Endothelial cell of umbilical vein (primary cell): ENCODE results near the gene PPP1R9A. TPM values are rescaled to one million over a fixed set of nuclear protein-coding genes. Genes with fewer than 3 reads are reported as not detected.

Experiments
- BruUV-seq: library from RNA; stranded (reverse); fragments of 400-500 nt; replicated peaks from 2 replicates; lab custom pipeline; 2021; lab: Mats Ljungman, UMichigan
- CTCF ChIA-PET: fragments of 300-600, 350-600 bp; sonication (Branson Sonifier 250); formaldehyde crosslinking; loops from one replicate; lab custom pipeline; 2021; ENCODE audit warnings: antibody characterized with exemption, inconsistent platforms; lab: Charles Lee
- POLR2A ChIA-PET: fragments of 300-600, 350-600 bp; sonication (Branson Sonifier 250); formaldehyde crosslinking; loops from one replicate; lab custom pipeline; 2021; ENCODE audit warnings: antibody characterized with exemption, inconsistent platforms; lab: Charles Lee
- DNase-seq: peaks from one replicate; pipeline ENCODE4 v3.0.0-alpha.2; 2011; ENCODE audit warnings: low read depth, low spot score
- FAIRE-seq: peaks from 2 replicates; lab custom pipeline; 2011; peaks lifted over from hg19 to GRCh38; lab: Jason Lieb, UNC
- H2AFZ ChIP-seq: 2 replicates; pipeline ENCODE4 v1.6.0; 2012; ENCODE audit warnings: low read depth, low read length, control low read depth, inconsistent platforms
- H3K27ac ChIP-seq: 2 replicates; pipeline ENCODE4 v1.5.1; 2011; ENCODE audit warnings: low read depth, mild to moderate bottlenecking, control low read depth, low read length, moderate library complexity; ENCODE audit not compliant: insufficient read depth
- H3K27me3 ChIP-seq, 2 experiments: 2 replicates each; pipeline versions ENCODE4 v1.6.0 to v1.6.1; 2011; ENCODE audit warnings: low read length in 2 of 2, mixed read lengths in 1 of 2; ENCODE audit not compliant: control insufficient read depth in 2 of 2, insufficient read depth in 2 of 2
- H3K36me3 ChIP-seq, 2 experiments: 2 replicates in 1 of 2; 3 replicates in 1 of 2; pipeline ENCODE4 v1.5.1; 2011; ENCODE audit warnings: low read length in 2 of 2, mild to moderate bottlenecking in 1 of 2, moderate library complexity in 1 of 2; ENCODE audit not compliant: control insufficient read depth in 2 of 2, insufficient read depth in 2 of 2; ENCODE audit errors: extremely low read depth in 1 of 2
- H3K4me1 ChIP-seq: 3 replicates; pipeline ENCODE4 v1.5.1; 2011; ENCODE audit warnings: mild to moderate bottlenecking, low read length; ENCODE audit not compliant: control insufficient read depth, insufficient read depth; ENCODE audit errors: extremely low read depth
- H3K4me2 ChIP-seq: 2 replicates; pipeline ENCODE4 v1.6.1; 2011; ENCODE audit warnings: low read length, control low read depth, mixed read lengths; ENCODE audit not compliant: insufficient read depth
- H3K4me3 ChIP-seq, 3 experiments: fragments of 200-600 bp in 1 of 3; sonication (generic), shearing (Covaris generic) in 1 of 3; replicated peaks in 1 of 3; 2 replicates each; pipeline ENCODE4 v1.5.1; 2011 to 2016; ENCODE audit warnings: control low read depth in 3 of 3, low read length in 3 of 3, mild to moderate bottlenecking in 2 of 3, inconsistent platforms in 1 of 3, low read depth in 1 of 3, moderate library complexity in 1 of 3; ENCODE audit not compliant: insufficient read depth in 1 of 3
- H3K79me2 ChIP-seq: 2 replicates; pipeline ENCODE4 v1.6.0; 2012; ENCODE audit warnings: low read length, inconsistent platforms; ENCODE audit not compliant: control insufficient read depth, insufficient read depth
- H3K9ac ChIP-seq: replicated peaks from 2 replicates; pipeline ENCODE3; 2011; ENCODE audit warnings: low read length, control low read depth; ENCODE audit not compliant: insufficient read depth; ENCODE audit errors: extremely low read depth
- H3K9me1 ChIP-seq: replicated peaks from 3 replicates; pipeline ENCODE4 v1.6.0; 2011; ENCODE audit warnings: mild to moderate bottlenecking, low read length; ENCODE audit not compliant: control insufficient read depth, insufficient read depth; ENCODE audit errors: extremely low read depth
- H3K9me3 ChIP-seq: replicated peaks from 2 replicates; pipeline ENCODE4 v1.5.1; 2012; ENCODE audit warnings: low read length, inconsistent platforms; ENCODE audit not compliant: control insufficient read depth, insufficient read depth
- H4K20me1 ChIP-seq: replicated peaks from 2 replicates; pipeline ENCODE3; 2011; ENCODE audit warnings: mild to moderate bottlenecking, low read length; ENCODE audit not compliant: control insufficient read depth, insufficient read depth; ENCODE audit errors: extremely low read depth
- CTCF ChIP-seq, 2 donors: IDR thresholded peaks; 1 replicate in 1 of 2; 2 replicates in 1 of 2; pipeline ENCODE4 v1.5.1; 2011; ENCODE audit warnings: low read length in 2 of 2, mild to moderate bottlenecking in 2 of 2, moderate library complexity in 2 of 2, control low read depth in 1 of 2, inconsistent platforms in 1 of 2, low read depth in 1 of 2; ENCODE audit not compliant: insufficient read depth in 1 of 2; ENCODE audit errors: extremely low read depth in 1 of 2
- EZH2 ChIP-seq: IDR thresholded peaks from 2 replicates; pipeline ENCODE4 v1.6.1; 2012; ENCODE audit warnings: borderline replicate concordance, low read depth, mild to moderate bottlenecking, moderate library complexity, low read length, inconsistent platforms; ENCODE audit not compliant: severe bottlenecking
- FOS ChIP-seq: IDR thresholded peaks from 2 replicates; pipeline ENCODE4 v1.6.1; 2011; ENCODE audit warnings: mild to moderate bottlenecking, low read length, moderate library complexity, borderline replicate concordance; ENCODE audit not compliant: insufficient read depth
- JUN ChIP-seq: IDR thresholded peaks from 2 replicates; pipeline ENCODE4 v1.6.1; 2011; ENCODE audit warnings: borderline replicate concordance, low read depth; ENCODE audit not compliant: insufficient read length, insufficient read depth
- POLR2A ChIP-seq: IDR thresholded peaks from 2 replicates; pipeline ENCODE4 v1.6.1; 2012; ENCODE audit warnings: low read depth, mild to moderate bottlenecking, control low read depth, low read length
- POLR2AphosphoS5 ChIP-seq: IDR thresholded peaks from 2 replicates; pipeline ENCODE4 v1.6.1; 2012; ENCODE audit warnings: low read depth, mild to moderate bottlenecking, control low read depth, low read length, moderate library complexity; ENCODE audit not compliant: insufficient read depth
- dilution Hi-C: fragments of 300-500 bp; cut with MboI; formaldehyde crosslinking; loops from one replicate; pipeline ENCODE4 v1.15.0; 2019; ENCODE audit warnings: low sequenced_read_pairs; ENCODE audit not compliant: extremely low pct_ligation_motif_present
- intact Hi-C: fragments of 100-400 bp; cut with micrococcal nuclease; formaldehyde crosslinking; loops from one replicate; pipeline ENCODE4 v1.10.0; 2022
- polyA plus RNA-seq, 4 experiments: library from polyadenylated mRNA; depleted of rRNA in 3 of 4; stranded (reverse) in 3 of 4; unstranded in 1 of 4; fragments of >200 nt; gene quantifications; 2 replicates each; pipeline versions ENCODE4 v1.2.1 to v1.2.3, GENCODE V29; 2011 to 2012; ENCODE audit warnings: missing spikeins in 1 of 4
- total RNA-seq: library from RNA; stranded (reverse); gene quantifications from 2 replicates; pipeline ENCODE4 v1.2.3, GENCODE V29; 2021
- TF ChIP-seq, protein P1 (sequence below): IDR thresholded peaks from 2 replicates; pipeline ENCODE4 v1.6.1; 2011; ENCODE audit not compliant: insufficient read depth, insufficient read length

The PPP1R9A gene
- total and polyA plus RNA-seq, 2 donors (not counting 3 experiments of a cell fraction or from before 2014, with no cell fraction given) = 0.50 to 3.0 TPM

DNA sequence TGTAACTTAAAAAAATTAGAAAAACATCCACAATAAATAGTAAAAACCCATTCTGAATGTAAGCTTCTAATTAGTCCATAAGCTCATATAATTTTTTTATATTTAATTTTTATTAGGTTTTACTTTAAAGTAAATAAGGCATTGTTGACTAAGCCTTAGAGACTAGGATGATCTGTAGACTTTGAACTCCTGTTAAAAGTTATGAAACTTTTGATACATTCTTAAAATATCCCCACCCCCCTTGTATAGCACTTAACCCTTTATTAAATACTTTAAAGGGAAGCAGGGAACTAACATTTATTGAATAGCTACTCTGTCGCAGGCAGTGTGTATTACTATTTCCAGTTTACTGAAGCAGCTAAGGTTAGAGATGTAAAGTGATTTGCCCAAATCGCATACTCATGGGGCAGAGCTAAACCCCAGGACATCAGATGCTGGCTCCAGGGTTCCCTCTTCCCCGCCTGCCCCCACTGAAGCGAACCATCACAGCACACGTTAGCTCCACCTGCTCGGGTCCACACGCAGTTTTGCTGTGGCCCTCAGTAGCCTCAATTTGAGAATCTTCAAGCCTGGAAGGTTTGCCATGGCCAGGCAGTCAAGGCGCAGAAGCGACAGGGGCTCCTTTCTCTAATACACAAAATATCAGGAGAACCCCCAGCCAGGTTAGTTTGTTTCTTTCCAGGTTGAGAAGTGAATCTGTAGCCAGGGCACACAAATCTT, 416.2 kb downstream of the PPP1R9A start:
- no peak overlapping the region for H3K4me3 ChIP-seq
- H3K79me2 ChIP-seq = no peaks in the 10 kb centered on the region
- H3K27ac ChIP-seq = no peak overlapping the region
- H3K4me2 ChIP-seq = no peak overlapping the region
- no peaks in the 10 kb centered on the region for H4K20me1 ChIP-seq
- TF ChIP-seq FOS = no peak
- dilution Hi-C loops = no loop called here
- no peak for FAIRE-seq
- ChIA-PET POLR2A (no interaction called here), CTCF (interaction anchor here (1.2 to 1.3 kb wide), 2 partner anchors 15 to 36 kb away, joined by 3 read pairs; no protein-coding TSS in a partner anchor)
- peaks cover 9 to 10% of the 10 kb centered on the region in 2 experiments for H3K27me3 ChIP-seq
- H3K4me1 ChIP-seq = no peaks in the 10 kb centered on the region
- H3K9me1 ChIP-seq = no peaks in the 10 kb centered on the region
- H2AFZ ChIP-seq = no peak overlapping the region
- DNase-seq = no peak
- intact Hi-C loops = loop anchor here (1.0 kb wide), 1 partner anchor 7 kb away; no protein-coding TSS in a partner anchor
- BruUV-seq = no TSS peak
- H3K9me3 ChIP-seq = no peaks in the 10 kb centered on the region
- no peaks in the 10 kb centered on the region for H3K36me3 ChIP-seq
- no peak overlapping the region for H3K9ac ChIP-seq

DNA sequence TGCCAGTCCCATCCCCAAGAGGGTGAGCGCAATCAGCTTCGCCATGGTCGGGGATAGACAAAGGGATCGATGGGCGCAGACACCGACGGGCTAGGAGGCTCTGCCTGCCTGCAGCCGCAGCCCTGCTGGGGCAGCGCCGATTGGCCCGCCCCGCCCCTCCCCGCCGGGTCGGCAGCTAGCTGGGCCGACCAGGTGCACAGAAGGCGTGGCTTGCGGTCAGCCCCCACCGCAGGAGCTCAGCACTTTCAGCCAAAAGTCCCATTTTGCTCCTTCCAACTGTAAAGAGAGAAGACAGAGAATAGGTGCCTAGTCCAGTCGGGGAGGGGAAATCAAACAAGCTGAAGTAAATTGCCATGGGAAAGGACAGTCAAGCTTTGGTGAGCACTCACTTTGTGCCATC, 417.0 kb downstream of the PPP1R9A start, which contains the start of gene PON1:
Gene PON1, minus strand, starts transcription at position 102 of the 400 bp plus-strand sequence. Its CDS starts 57 bp downstream, at position 45.
- Histone ChIP-seq H3K4me2 (no peak within 1 kb of the TSS), H3K79me2 (no peaks in the 10 kb centered on the region), H3K27me3 (peaks cover 9 to 10% of the 10 kb centered on the region in 2 experiments), H3K9me3 (no peaks in the 10 kb centered on the region), H3K36me3 (no peaks in the 10 kb centered on the region), H4K20me1 (no peaks in the 10 kb centered on the region), H3K4me1 (no peaks in the 10 kb centered on the region), H3K27ac (no peak within 1 kb of the TSS), H3K9ac (no peak within 1 kb of the TSS), H3K9me1 (no peaks in the 10 kb centered on the region), H2AFZ (no peak within 1 kb of the TSS), H3K4me3 (no peak within 1 kb of the TSS)
- CTCF ChIA-PET = interaction anchor here (1.3 kb wide), 1 partner anchor 35 kb away, joined by 3 read pairs; no protein-coding TSS in a partner anchor
- TF ChIP-seq EZH2 = no peak
- TF ChIP-seq JUN = no peak
- TF ChIP-seq POLR2A = no peak
- TF ChIP-seq CTCF (IDR thresholded peaks at IDR 0.05; ENCODE audit: extremely low read depth in 1 of 2, insufficient read depth in 1 of 2, low read depth in 1 of 2, low read length in 2 of 2) = no peak
- TF ChIP-seq, protein P1, sequence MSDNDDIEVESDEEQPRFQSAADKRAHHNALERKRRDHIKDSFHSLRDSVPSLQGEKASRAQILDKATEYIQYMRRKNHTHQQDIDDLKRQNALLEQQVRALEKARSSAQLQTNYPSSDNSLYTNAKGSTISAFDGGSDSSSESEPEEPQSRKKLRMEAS = no peak
- no peak for TF ChIP-seq POLR2AphosphoS5
- intact Hi-C loops (loop anchor here (1.0 kb wide), 1 partner anchor 8 kb away; no protein-coding TSS in a partner anchor), dilution Hi-C loops (no loop called here)
- DNase-seq = no peak
- no peak for FAIRE-seq
- POLR2A ChIA-PET = no interaction called here
- no TSS peak for BruUV-seq
